Hematopoietic multipotent progenitor cell (in vitro differentiated cells): ENCODE results near the gene GALC. TPM values are rescaled to one million over a fixed set of nuclear protein-coding genes. Genes with fewer than 3 reads are reported as not detected.

Experiments used
- DNase-seq, 3 donors: peaks; one replicate each; pipeline ENCODE4 v3.0.0-alpha.2; 2011 to 2015; ENCODE audit warnings: low read depth in 2 of 3, low spot score in 2 of 3
- small RNA-seq: library from RNA; depleted of rRNA; stranded (forward); fragments of <200 nt; gene quantifications from one replicate; pipeline ENCODE3, GENCODE V24; 2012
- total RNA-seq: library from RNA; depleted of rRNA; stranded (reverse); fragments of >200 nt; gene quantifications from one replicate; pipeline ENCODE4 v1.2.3, GENCODE V29; 2012

GALC gene
- total RNA-seq, 1 donor, result 24.5 TPM

GRCh38 chr14:87894920-87895319 lies 98.1 kb downstream of the GALC start:
- no peak for DNase-seq

- DNase-seq, result no peak
These were observed 100.2 kb downstream of the GALC start for GRCh38 chr14:87892763-87893162.

GRCh38 chr14:87888136-87888999 lies 104.6 kb downstream of the GALC start:
- peak in 1 of 3 donors; percentile 2 for DNase-seq

GRCh38 chr14:87883750-87884149 lies 109.2 kb downstream of the GALC start:
- DNase-seq, result no peak

Small RNA genes lying within 50 kb of the gene (small RNA-seq; reads per million reads assigned to genes)
- not detected for gene RNU6-835P

Other genes starting within 250 kb of the GALC start
- 0.27 TPM for gene GPR65, start 12.0 kb upstream of the GALC start, total RNA-seq